HG03135 (cell line): ENCODE measurements around the gene FAM184A.

Source experiments
- ATAC-seq: cut with Tn5 transposase; IDR thresholded peaks from one replicate; pipeline ENCODE4 v1.9.1; 2021; ENCODE audit warnings: mild to moderate bottlenecking, moderate library complexity; ENCODE audit not compliant: unreplicated experiment

Gene FAM184A

GRCh38 chr6:118970866-118971265 is 107.6 kb downstream of the FAM184A start:
- ATAC-seq: no peak

GRCh38 chr6:118968416-118968815 is 110.0 kb downstream of the FAM184A start:
- ATAC-seq: no peak

GRCh38 chr6:118967239-118967638 is 111.2 kb downstream of the FAM184A start:
- ATAC-seq: no peak

GRCh38 chr6:118965843-118966370 is 112.6 kb downstream of the FAM184A start:
- ATAC-seq: no peak

- no peak for ATAC-seq
These were observed 113.1 kb downstream of the FAM184A start for GRCh38 chr6:118965371-118965770.

- no peak for ATAC-seq
These were observed 115.5 kb downstream of the FAM184A start for GRCh38 chr6:118963003-118963402.

GRCh38 chr6:118959903-118960302 is 118.6 kb downstream of the FAM184A start:
- no peak for ATAC-seq

GRCh38 chr6:118953391-118953790 is 125.1 kb downstream of the FAM184A start:
- ATAC-seq: no peak

GRCh38 chr6:118952683-118953082 is 125.8 kb downstream of the FAM184A start:
- no peak for ATAC-seq

GRCh38 chr6:118945217-118945616 is 133.2 kb downstream of the FAM184A start:
- ATAC-seq: no peak

GRCh38 chr6:118940770-118941169 is 137.7 kb downstream of the FAM184A start:
- ATAC-seq: no peak

- no peak for ATAC-seq
These were observed 138.8 kb downstream of the FAM184A start for GRCh38 chr6:118939683-118940082.

- no peak for ATAC-seq
These were observed 142.3 kb downstream of the FAM184A start for GRCh38 chr6:118935978-118936703.

- peak; percentile 6 for ATAC-seq
These were observed 143.2 kb downstream of the FAM184A start for GRCh38 chr6:118935331-118935668.

GRCh38 chr6:118934461-118935330 is 143.8 kb downstream of the FAM184A start, which contains the start of gene MCM9:
Gene MCM9, minus strand, starts transcription at chr6:118935159. Its CDS starts 3,436 bp downstream, at chr6:118931723.
- peak; percentile 96 for ATAC-seq

GRCh38 chr6:118933855-118934460 is 144.5 kb downstream of the FAM184A start:
- peak; percentile 2 for ATAC-seq

- no peak for ATAC-seq
These were observed 146.0 kb downstream of the FAM184A start for GRCh38 chr6:118932421-118932820.

GRCh38 chr6:118931436-118931835 is 147.0 kb downstream of the FAM184A start:
- ATAC-seq: no peak

GRCh38 chr6:118930680-118931079 is 147.8 kb downstream of the FAM184A start:
- no peak for ATAC-seq

- no peak for ATAC-seq
These were observed 155.4 kb downstream of the FAM184A start for GRCh38 chr6:118923035-118923434.

GRCh38 chr6:118921084-118921483 is 157.4 kb downstream of the FAM184A start:
- ATAC-seq: no peak
